Stimulated activated naive CD8-positive, alpha-beta T cell treated with anti-CD3 and anti-CD28 coated beads, Interleukin-15, Interleukin-2, amounts not matched to agents 100 U/mL and 50 U/mL, for 24 hours (primary cell): ENCODE results near the gene MYO3B.

Source experiments
- ATAC-seq: fragments of 150-1000 bp; cut with Tn5 transposase; one replicate; pipeline ENCODE4 v1.10.0; 2021
- DNase-seq: peaks from one replicate; pipeline ENCODE4 v3.0.0; 2021

Gene MYO3B

GRCh38 chr2:170238776-170239175 is 60.8 kb downstream of the MYO3B start:
- ATAC-seq: no peak
- no peak for DNase-seq

DNA sequence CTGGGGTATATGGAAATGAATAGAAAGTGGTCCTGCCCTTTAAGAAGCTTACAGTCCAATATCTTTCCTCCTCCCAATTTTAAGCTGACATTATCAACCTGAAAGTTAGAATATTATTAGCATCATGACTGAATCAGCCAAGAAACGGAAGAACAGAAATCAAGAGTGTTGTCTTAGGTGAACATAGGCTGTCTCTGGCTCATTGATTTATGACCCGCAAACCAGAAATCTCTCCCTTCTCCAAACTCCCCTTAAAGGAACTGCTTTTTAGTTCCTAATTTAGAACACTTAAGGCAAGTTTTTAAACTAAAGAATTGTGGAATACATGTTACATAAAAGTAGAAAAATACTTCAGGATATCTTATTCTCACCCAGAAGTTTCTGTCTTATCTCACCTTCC is 62.7 kb downstream of the MYO3B start:
- DNase-seq (no peak), ATAC-seq (no peak)

DNA sequence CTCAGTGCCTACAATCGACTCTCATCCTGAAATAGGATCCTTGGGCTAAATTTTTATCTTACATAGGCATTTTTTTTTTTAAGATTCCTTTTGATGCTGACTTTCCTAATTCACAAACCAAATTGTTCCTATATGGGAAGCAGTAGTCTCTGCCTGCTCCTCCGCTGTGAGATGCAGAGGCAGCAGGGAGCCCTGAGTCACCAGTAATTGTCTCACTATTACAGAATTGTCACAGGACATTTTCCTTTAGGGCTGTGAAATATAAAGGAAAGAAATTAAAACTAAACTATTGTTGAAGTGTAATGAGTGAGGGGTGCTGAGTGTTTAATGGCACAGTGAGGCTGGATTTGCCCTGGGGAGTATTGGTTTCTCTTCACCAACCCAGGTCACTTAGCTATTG is 63.8 kb downstream of the MYO3B start:
- no peak for ATAC-seq
- no peak for DNase-seq

- ATAC-seq (no peak), DNase-seq (no peak)
Observed at GRCh38 chr2:170243118-170243837, 65.3 kb downstream of the MYO3B start.

DNA sequence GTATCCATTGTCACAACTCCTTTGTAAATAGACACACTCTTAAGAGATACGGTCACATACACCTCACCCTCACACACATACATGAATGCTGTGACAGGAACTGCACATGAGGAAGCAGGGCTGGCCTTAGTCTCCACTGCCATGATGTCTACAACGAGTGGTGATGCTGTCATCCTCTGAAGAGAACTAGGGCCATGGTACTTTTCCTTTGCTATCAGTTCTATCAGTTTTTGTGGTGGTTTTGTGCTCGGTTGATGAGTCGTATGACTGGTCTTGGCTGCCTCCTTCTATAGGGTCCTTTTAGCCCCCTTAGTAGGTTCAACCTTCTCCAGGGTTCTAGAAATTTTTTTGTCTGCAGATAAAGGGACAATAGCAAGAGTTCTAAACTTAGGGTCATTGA is 66.0 kb downstream of the MYO3B start:
- DNase-seq (no peak), ATAC-seq (no peak)

DNA sequence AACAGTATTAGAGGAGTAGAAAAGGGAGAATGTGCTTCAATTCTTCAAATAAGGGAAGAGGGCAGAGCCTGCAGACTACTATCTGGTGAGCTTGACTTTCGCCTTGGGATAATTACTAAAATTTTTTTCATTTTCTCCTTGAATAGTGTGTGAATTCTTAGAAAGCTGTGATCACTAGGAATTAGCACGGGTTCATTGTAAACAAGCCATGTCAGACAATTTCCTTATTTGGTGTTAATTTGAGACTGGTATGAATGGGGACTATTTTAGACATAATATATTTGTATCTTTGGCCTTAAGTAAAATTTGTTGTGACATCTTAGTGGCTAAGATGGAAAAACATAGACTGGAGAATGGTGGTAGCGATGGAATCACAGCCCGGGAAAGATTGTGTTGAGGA is 66.6 kb downstream of the MYO3B start:
- ATAC-seq (no peak), DNase-seq (no peak)

DNA sequence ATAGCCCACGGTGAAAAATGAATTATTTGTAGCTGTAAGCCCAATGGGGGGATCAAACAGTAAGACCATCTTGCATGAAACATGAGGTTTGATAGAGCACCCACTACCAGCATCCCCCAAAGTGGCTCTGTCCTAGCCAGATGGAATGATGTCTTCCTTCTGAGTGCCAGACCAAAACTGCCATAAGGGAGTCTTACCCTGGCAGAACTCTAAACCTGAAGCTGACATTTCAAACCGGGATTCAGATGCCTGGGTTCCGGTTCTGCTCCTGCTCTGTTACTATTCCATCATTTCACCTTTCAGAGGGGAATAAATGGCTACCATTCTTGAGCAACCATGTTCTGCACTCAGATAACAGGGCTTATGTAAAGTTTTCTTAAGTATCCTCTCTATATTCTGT is 67.4 kb downstream of the MYO3B start:
- DNase-seq (no peak), ATAC-seq (no peak)

DNA sequence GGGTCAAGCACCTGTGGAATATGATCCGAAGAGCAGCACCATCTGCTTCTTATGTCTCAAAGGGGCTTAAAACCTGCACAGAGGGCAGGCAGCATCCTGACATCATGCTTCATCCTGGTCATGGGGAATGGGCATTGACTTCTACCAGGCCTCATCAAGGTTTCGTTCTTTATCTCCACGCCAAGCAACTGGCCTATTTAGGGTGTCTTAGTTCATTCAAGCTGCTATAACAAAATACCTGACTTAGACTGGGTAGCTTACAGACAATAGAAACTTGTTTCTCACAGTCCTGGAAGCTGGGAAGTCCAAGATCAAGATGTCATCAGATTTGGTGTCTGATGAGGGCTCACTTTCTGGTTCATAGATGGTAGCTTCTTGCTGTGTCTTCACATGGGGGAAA is 69.4 kb downstream of the MYO3B start:
- DNase-seq: no peak
- no peak for ATAC-seq

DNA sequence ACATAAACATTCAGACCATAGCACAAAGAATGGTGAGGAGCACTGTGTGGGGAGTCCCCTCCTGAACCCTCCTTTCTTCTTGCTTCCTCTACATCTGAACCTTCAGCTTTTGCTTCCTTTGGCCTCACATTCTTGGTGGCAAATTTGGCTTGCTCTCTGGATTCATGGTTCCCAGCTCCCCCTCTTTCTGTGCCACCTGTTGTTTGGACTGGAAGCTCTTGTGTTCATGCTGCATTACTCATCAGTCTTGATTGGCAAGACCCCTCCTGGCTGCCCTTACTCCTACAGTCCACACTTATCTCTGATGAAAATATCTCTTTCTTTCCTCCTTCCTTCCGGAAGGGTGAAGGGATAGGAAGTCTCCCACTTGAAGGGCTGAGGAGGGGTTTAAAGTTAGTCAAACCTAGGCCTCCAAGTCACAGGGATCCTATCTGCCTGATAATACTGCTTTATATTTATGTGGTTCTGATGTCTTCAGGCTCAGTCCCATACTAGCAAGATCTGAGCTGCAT is 70.0 kb downstream of the MYO3B start:
- no peak for ATAC-seq

DNA sequence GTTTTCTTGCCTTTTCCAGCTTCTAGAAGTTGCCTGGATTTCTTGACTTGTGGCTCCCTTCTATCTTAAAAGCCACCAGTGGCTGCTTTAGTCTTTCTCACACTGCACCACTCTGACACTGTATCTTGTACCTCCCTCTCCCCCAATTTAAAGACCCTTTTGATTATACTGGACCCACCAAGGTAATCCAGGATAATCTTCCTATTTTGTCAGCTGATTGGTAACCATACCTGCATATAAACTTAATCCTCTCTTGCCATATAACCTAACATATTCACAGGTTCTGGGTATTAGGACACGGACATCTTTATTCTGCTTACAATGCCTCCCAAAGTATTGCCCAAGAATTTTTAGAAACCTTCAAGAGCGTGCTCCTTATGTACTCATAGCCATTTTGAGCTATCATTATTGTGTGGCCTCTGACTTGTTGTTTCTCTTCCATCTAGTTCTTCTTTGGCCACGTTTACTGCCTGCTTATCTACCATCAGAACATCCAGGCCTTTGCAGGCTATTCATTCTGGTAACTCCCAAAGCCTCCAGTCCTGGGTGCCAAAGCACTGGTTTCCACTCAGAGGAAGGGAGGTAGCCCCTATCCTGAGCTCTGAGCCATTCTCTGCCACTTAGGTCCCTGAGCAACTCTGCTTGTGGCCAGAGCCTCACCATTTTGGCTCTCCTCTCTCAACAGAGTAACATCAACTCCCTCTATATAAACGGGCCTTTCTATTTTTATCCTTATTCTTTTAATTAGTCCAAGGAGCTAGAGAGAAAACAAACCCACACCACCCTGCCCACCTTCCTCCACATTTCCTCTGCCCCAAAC is 70.8 kb downstream of the MYO3B start:
- DNase-seq (no peak), ATAC-seq (no peak)

More for the DNA sequence above, 70.0 kb downstream of the MYO3B start:
- no peak for DNase-seq

GRCh38 chr2:170249761-170250160 is 71.8 kb downstream of the MYO3B start:
- ATAC-seq (no peak), DNase-seq (no peak)

- DNase-seq: no peak
- no peak for ATAC-seq
Observed at GRCh38 chr2:170250584-170250983, 72.6 kb downstream of the MYO3B start.

GRCh38 chr2:170252414-170252813 is 74.5 kb downstream of the MYO3B start:
- no peak for ATAC-seq
- no peak for DNase-seq

DNA sequence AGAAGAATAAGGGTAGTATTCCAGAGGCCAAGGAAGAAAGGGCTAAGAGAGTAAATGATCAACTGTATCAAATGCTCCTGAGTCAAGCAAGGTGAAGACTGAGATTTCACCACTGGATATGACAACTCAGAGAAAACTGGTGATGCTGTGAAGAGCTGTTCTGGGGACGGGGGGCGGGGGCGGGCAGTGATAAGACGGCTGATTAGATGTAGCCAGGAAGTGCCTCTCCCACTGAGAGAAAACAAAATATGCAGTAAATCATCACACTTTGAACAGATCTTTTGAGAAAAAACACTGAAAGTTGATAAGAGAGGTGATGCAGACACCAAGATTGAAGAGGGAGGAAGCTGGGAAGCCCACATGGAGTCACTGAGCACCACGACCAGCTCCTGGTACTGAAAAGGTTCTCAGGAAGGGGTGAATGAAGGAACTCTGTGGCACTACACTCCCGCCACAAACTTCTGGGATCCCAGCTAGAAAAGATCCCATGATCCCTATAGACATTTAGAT is 75.8 kb downstream of the MYO3B start:
- ATAC-seq (no peak), DNase-seq (no peak)

GRCh38 chr2:170254293-170254732 is 76.4 kb downstream of the MYO3B start:
- no peak for ATAC-seq
- no peak for DNase-seq

DNA sequence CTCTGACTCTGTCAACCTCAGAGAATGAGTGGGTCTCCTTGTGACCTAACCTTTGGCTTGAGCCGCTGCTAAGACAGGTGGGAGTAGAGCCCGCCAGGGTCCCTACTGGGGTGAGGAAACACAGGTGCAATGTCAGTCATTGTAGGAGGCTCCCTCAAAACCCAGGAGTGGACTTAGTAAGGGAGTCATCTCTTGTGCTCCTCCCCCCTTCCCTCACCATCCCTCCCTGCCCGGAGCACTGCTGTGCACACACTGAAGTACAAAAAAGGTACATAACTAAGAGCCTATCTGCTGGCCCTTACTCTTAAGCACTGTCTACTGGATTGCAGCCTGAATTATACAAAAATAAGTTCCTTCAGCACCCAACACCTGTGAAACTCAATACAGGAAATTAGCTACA is 77.2 kb downstream of the MYO3B start:
- DNase-seq (no peak), ATAC-seq (no peak)

- ATAC-seq (no peak), DNase-seq (no peak)
Observed at GRCh38 chr2:170255971-170256370, 78.0 kb downstream of the MYO3B start.

DNA sequence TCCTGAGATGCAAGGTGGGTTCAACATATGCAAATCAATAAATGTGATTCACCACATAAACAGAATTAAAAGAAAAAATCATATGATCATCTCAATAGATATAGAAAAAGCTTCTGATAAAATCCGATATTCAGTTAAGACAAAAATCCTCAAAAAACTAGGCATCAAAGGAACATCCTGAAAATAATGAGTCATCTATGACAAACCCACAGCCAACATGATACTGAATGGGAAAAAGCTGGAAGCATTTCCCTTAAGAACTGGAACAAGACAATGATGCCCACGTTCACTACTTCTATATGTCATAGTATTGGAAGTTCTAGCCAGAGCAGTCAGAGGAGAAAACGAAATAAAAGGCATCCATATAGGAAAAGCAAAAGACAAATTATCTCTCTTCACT is 80.4 kb downstream of the MYO3B start:
- ATAC-seq (no peak), DNase-seq (no peak)

DNA sequence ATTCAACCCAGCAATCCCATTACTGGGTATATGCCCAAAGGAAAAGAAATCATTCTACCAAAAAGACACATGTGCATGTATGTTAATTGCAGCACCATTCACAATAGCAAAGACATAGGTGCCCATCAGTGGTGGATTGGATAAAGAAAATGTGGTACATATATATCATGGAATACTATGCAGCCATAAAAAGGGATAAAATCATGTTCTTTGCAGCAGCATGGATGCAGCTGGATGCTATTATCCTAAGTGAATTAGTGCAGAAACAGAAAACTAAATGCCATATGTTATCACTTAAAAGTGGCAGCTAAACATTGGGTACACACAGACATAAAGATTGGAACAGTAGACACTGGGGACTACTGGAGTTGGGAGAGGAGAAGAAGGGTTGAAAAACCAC is 82.2 kb downstream of the MYO3B start:
- ATAC-seq: no peak
- no peak for DNase-seq

DNA sequence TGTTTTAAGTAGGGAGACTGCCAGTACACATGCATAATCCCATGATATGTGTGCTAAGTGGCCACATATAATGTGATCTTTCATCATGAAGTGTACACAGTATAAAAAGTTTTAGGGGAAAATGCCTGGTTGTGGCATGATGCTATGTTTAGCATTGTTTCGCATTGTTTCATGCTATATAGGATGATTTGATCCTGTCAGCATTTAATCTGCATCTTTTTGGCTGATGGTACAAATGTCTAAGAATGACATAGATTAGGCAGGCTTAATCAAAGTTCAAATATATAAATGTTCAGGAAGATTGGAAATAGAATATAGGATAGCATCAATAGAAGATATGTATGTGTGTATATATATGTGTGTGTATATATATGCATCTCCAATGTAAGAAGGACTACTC is 83.6 kb downstream of the MYO3B start:
- DNase-seq (no peak), ATAC-seq (no peak)

GRCh38 chr2:170262343-170262742 is 84.4 kb downstream of the MYO3B start:
- DNase-seq: no peak
- no peak for ATAC-seq

DNA sequence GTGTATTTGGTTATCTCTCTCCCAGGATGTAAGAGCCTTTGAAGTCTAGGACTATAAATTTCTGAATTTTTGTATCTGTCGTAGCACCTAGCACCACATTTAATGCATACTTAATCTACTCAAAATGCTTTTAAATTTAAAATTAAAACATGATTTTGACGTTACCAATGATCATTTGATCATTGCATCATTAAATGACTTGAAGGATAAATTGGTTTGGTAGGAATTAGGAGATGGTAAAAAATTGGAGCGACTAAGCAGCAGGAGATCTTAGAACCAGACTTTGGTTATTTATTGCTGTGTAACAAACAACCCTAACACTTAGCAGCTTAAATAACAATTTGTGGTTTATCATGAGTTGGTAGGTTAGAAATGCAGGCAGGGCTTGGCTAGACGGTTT is 84.9 kb downstream of the MYO3B start:
- ATAC-seq: no peak
- DNase-seq: no peak
